ENCODE measurements around the gene DNMT3B. TPM values are rescaled to one million over a fixed set of nuclear protein-coding genes. Genes with fewer than 3 reads are reported as not detected.

Gene DNMT3B
- total RNA-seq, 1 experiment from 2014 or later: 682 TPM

GRCh38 chr20:32763202-32764004, 1.2 kb downstream of the DNMT3B start:
- POLR2A ChIA-PET: interaction anchor here (0.6 to 2.5 kb wide), 7 partner anchors 12 to 268 kb away, joined by 3 to 23 read pairs (median 3); partner anchors contain the start of gene COMMD7
- CTCF ChIA-PET: interaction anchor here (0.9 to 8.6 kb wide), 5 partner anchors 10 to 90 kb away, joined by 3 to 121 read pairs (median 5); partner anchors contain the start of gene C20orf203
- peaks cover 41% of the 10 kb centered on the region for H3K36me3 Mint-ChIP-seq
- H3K4me1 Mint-ChIP-seq: peaks cover 50% of the 10 kb centered on the region
- no peaks in the 10 kb centered on the region for H3K27me3 Mint-ChIP-seq (ENCODE audit: low read depth)
- DNase-seq (ENCODE audit: low spot score) (peak; percentile 41), ATAC-seq (no peak)
- H3K9me3 Mint-ChIP-seq: no peaks in the 10 kb centered on the region
- H3K27ac Mint-ChIP-seq: peak overlapping the region; percentile 92
- peak overlapping the region; percentile 91 for H3K4me3 Mint-ChIP-seq
- TF ChIP-seq STAT6 (CRISPR knock-in tag; conservative IDR thresholded peaks at IDR 0.05; ENCODE audit: low read depth): no peak
- 0 out of 2 replicates have a peak, but pooled peaks have one; percentile 27 for TF ChIP-seq GABPB1 (CRISPR knock-in tag; IDR thresholded peaks at IDR 0.05)
- TF ChIP-seq E2F5 (CRISPR knock-in tag; IDR thresholded peaks at IDR 0.05): 0 out of 2 replicates have a peak, but pooled peaks have one; percentile 32
- TF ChIP-seq ZNF416 (CRISPR knock-in tag; IDR thresholded peaks at IDR 0.05): 0 out of 2 replicates have a peak, but pooled peaks have one; percentile 7
- TF ChIP-seq ZNF512 (CRISPR knock-in tag; IDR thresholded peaks at IDR 0.05; ENCODE audit: borderline replicate concordance): no peak
- TF ChIP-seq AFF4 (CRISPR knock-in tag; IDR thresholded peaks at IDR 0.05; ENCODE audit: borderline replicate concordance): no peak
- no peak for TF ChIP-seq MXD4 (CRISPR knock-in tag; IDR thresholded peaks at IDR 0.05; ENCODE audit: borderline replicate concordance)
- peak; percentile 63; the same call in 1 of the 2 replicates for TF ChIP-seq ZNF219 (CRISPR knock-in tag; IDR thresholded peaks at IDR 0.05; ENCODE audit: borderline replicate concordance)
- TF ChIP-seq ZNF671 (CRISPR knock-in tag; IDR thresholded peaks at IDR 0.05): no peak
- no peak for TF ChIP-seq ZNF425 (CRISPR knock-in tag; conservative IDR thresholded peaks at IDR 0.05)
- no peak for TF ChIP-seq IRF2 (CRISPR knock-in tag; IDR thresholded peaks at IDR 0.05; ENCODE audit: borderline replicate concordance, low read depth)
- no peak for TF ChIP-seq TP53 (CRISPR knock-in tag; IDR thresholded peaks at IDR 0.05)
- TF ChIP-seq CTCF (IDR thresholded peaks at IDR 0.05): no peak
- 0 out of 2 replicates have a peak, but pooled peaks have one; percentile 62 for TF ChIP-seq IRF1 (CRISPR knock-in tag; IDR thresholded peaks at IDR 0.05)
- no peak for TF ChIP-seq ATF3 (CRISPR knock-in tag; conservative IDR thresholded peaks at IDR 0.05)
- TF ChIP-seq MLX (CRISPR knock-in tag; IDR thresholded peaks at IDR 0.05): no peak
- TF ChIP-seq ZBTB43 (CRISPR knock-in tag; IDR thresholded peaks at IDR 0.05): no peak

Measured in WTC11 (cell line).